ENCODE data around the gene PRPF6.

PRPF6 gene, protein sequence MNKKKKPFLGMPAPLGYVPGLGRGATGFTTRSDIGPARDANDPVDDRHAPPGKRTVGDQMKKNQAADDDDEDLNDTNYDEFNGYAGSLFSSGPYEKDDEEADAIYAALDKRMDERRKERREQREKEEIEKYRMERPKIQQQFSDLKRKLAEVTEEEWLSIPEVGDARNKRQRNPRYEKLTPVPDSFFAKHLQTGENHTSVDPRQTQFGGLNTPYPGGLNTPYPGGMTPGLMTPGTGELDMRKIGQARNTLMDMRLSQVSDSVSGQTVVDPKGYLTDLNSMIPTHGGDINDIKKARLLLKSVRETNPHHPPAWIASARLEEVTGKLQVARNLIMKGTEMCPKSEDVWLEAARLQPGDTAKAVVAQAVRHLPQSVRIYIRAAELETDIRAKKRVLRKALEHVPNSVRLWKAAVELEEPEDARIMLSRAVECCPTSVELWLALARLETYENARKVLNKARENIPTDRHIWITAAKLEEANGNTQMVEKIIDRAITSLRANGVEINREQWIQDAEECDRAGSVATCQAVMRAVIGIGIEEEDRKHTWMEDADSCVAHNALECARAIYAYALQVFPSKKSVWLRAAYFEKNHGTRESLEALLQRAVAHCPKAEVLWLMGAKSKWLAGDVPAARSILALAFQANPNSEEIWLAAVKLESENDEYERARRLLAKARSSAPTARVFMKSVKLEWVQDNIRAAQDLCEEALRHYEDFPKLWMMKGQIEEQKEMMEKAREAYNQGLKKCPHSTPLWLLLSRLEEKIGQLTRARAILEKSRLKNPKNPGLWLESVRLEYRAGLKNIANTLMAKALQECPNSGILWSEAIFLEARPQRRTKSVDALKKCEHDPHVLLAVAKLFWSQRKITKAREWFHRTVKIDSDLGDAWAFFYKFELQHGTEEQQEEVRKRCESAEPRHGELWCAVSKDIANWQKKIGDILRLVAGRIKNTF

DNA sequence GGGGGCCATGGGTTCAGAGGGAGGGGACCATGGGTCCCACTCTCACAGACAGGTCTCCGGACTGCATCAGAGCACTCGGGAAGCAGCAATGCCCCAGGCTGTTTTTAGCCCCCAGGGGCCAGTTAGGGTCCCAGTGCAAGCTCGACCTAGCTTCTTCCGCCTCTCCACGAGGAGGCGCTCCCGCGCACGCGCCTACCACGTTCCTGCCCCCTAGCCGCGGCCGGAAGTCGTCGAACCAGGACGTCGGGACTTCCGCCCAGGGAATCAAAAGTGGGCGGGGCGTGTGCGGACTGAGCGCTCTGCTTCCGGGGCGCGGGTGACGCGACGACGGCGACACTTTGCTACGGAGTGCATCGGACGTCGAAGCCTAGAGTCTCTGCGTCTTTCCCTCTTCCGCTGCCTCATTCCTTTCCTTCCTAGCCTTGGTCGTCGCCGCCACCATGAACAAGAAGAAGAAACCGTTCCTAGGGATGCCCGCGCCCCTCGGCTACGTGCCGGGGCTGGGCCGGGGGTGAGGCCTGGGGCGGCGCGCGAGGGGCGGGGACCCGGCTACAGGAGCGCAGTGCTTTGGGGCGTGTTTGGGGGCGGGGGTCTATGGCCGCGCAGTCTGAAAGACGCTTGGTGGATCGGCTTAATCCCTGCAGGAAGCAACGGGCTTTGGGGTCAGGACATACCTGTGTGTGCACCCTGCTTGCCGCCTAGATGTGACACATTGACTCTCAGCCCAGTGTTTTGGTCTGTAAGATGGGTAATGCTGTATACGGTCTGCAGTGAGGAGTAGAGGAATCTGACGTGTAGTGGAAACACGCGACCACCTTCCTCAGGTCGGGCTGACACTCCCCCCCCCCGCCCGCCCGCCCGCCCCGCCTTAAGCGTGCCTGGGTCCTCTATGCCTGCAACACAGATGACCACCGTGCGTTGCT is at the start of gene PRPF6:
Gene PRPF6, plus strand, starts transcription at position 327 of the 923 bp plus-strand sequence. Its CDS starts 114 bp downstream, at position 441.
- peak; percentile 88 to 94 (median 91) for DNase-seq (ENCODE audit: low read depth in 2 of 3, low spot score in 1 of 3)

DNA sequence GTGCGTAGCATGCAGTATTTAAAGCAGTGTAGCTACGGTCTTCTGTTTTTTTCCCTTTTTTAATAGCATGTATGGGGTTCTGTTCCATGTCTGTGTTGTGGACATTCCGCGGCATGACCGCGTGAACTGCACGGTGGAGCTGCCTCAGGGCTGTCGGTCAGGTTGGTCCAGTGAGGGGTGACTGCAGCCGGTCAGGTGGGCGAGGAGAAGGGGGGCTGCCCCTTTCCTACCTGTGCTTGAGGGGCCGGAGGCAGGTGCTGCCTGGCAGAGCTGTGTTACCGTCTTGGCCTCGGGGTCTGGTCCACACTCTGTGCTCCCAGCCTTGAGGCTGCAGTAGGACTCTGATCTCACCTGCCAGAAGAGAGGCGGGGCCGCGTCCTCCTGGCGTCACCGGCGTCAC is 49.2 kb upstream of the PRPF6 start:
- DNase-seq (ENCODE audit: low read depth in 2 of 3, low spot score in 1 of 3): no peak

DNA sequence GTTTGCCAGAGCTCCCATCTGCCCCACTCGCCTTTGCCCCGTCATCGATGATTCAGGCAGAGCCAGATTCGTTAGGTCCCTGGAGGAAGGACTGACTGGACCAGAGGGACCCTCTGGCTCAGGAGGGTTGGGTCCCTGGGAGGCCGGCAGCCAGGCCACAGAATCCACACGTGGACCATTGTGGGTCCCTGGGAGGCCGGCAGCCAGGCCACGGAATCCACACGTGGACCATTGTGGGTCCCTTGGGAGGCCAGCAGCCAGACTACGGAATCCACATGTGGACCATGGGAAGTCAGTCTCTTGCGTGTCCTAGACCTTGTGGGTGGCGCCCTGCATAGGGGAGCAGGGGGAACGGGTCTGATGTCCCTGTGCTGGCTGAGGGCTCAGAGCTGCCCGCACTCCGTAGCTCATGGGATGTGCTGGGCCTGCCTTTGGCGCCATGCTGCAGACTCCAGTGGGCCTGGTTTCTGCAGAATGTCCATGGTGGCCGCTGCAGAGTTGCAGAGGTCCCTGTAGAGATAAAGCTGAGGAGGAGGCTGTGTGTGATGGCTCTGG is 48.2 kb upstream of the PRPF6 start:
- no peak for DNase-seq (ENCODE audit: low read depth in 2 of 3, low spot score in 1 of 3)

DNA sequence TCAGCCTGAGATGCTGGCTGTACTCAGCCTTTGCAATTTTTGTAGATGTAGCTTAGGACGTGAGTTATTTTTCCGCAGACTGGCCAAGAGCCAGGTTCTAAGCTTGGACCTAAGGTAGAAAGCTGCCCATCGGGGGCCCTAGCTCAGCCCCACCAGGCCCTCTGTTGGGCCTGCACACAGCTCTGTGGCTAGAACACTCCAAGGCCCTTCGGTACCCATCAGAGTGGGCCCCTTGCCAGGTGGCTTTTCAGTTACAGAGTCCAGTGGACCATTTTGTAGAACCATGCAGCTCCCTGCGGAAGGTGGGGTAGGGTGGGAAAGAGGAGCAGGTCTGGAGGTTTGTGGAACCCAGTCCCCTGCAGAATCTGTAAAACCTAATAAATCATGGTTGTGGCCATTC is 47.3 kb upstream of the PRPF6 start:
- no peak for DNase-seq (ENCODE audit: low read depth in 2 of 3, low spot score in 1 of 3)

DNA sequence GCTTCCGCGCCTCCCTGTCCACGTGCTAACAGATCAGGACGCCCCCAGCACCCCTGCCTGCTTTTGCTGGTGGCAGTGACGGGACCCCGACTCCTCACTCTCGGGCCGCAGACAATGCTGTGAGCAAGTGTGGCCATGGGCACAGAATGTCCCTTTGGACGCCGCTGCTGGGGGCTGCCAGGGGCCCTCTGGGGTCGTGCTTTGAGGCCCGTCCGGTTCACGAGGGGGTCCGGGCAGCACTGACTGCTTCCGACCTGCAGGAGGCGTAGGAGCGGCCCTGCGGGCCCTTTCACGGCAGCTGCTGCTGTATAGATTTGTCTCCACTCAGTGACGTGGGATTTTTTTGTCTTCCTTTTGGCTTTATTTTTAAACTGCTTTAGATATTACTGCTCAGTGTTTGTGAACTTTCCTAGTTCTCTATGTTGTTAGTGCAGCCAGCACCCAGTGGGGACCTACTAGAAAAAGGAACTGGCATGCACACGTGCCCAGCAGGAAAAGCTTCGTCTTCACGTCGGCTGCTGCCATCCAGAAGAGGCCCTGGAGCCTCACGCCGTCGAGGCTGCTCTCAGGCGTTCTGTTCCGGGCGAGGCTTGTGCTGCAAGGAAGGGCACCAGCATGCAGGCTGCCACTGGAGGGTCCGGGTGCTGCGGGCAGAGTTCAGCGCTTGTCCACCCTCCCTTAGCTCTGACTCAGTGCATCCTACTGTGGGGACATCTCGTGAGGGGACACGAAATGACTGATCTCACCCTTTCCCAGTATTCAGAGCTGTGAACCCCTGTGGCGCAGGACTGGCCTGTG is 46.5 kb upstream of the PRPF6 start:
- DNase-seq (ENCODE audit: low read depth in 2 of 3, low spot score in 1 of 3): no peak

DNA sequence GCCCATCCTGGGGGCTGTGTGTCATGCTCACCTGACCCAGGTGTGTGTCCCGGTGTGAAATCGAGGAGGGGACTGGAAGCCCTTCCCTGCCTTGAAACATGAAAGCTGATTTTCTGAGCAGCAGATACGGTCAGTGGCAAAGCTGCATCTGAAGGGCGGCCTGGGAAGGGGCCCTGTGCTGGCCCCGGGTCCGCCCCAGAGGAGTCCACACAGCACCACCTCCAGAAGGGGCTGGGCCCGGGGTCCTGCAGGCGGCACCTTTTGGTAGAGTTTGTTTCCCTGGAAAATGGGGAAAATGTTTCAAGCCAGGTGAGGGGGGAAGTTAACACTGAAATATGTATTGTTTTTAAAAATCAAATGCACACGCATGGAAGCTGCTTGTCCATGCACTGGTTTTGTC is 45.5 kb upstream of the PRPF6 start:
- DNase-seq (ENCODE audit: low read depth in 2 of 3, low spot score in 1 of 3): no peak

DNA sequence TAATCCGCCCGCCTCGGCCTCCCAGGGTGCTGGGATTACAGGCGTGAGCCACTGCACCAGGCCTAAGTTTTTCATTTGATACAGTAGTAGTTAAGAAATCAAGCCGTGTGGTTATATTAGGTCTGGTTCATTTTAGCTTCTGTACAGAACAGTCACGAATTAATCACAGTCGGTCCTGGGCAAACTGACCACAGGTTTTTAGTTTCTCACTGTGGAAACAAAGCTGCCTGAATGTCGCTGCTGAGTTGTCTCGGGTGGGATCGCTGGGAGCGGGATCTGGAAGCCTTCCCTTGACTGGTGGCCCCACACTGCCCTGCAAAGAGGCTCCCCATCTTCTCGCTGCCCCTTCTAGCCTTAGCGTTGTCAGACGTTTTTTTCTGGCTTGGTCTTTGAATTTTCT is 43.3 kb upstream of the PRPF6 start:
- DNase-seq (ENCODE audit: low read depth in 2 of 3, low spot score in 1 of 3): no peak

DNA sequence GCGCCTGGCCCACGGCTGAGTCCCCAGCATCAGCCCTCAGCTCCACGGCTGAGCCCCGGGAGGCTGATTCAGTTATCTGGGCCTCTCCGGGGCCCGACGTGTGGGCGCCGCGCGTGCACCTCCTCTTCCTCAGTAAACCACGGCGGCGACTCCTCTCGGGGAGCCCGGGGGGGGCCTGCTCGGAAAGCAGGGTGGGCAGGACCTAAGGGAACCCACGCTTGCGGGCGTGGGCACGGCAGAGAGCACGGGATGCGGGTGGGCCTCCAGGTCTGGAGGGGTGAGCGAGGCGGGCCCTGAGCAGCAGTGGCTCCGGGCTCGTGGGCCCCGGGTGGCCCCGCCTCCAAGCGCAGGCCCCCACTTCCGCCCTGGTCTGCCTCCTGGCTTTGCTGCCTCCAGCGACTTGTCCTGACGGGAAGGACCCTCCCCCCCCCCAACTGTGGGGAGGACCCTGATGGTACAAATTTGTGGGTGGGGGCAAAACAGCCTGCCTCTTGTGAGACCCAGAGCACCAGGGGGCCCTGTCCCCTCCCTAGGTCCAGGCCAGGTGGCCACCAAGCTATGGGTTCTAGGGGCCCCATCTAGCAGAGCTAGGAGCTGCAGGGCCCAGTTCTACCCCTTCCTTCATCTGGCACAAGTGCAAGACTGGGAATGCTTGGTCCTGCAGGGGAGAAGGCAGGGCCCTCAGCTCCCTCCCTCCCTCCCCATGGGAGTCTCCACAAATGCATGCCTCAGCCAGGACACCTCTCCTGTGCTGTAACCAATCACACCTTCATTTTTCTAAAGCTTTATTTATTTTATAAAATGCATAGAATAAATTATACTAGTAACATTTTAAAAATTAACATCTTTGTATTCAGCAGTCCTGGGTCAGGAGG is 41.6 kb upstream of the PRPF6 start:
- no peak for DNase-seq (ENCODE audit: low read depth in 2 of 3, low spot score in 1 of 3)

DNA sequence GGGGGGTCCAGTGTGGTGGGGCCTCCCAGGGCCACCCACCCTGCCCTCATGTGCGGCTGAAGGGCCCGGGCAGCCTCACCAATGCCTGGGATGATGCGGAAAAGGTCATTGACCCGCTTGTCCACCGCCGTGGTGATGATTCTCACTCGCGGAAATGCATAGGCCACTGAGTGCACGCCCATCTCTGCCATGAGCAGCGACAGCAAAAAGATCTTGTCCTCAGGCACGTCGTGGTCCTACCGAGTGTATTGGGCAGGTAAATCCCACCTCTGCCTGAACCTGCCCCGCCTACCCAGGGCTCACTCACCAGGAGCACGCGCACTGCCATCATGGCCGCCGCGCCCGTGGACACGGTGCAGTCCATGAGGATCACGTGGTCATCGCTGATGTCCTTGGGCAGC is 40.9 kb upstream of the PRPF6 start:
- no peak for DNase-seq (ENCODE audit: low read depth in 2 of 3, low spot score in 1 of 3)

DNA sequence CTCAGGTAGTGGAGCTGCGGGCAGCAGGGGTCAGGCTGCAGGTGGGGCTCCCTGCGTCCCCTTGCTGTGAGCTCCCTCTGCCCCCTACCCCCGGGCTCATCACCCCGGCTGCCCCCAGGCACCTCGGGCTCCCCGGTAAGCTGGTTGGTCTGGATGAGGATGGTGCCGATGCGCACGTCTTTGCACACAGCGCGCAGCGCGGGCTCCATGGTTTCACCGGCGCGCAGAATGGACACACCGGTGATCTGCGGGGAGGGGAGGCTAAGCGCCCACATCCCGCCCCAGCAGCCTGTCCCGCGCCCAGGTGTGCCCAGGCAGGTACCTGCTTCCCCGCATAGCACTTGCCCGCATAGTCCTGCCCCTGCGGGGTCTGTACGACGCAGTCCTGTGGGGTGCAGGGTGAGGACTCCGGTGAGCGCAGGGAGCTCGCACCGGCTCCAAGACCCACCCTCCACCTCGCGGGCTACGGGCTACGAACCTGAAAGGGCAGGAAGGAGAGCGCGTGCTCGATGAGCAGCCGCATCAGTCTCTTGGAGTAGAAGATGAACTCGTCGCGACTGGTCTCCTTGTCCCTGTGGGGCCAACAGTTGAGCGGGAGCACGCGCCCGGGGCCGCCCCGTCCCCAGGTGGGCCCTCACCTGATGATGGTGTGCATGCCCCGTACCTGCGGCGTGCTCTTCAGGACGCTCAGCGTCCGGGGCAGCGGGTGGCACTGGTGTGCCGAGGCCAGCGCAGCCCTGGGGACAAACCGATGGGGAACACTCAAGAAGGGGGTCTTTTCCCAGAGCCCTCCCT is 40.3 kb upstream of the PRPF6 start:
- DNase-seq (ENCODE audit: low read depth in 2 of 3, low spot score in 1 of 3): no peak

DNA sequence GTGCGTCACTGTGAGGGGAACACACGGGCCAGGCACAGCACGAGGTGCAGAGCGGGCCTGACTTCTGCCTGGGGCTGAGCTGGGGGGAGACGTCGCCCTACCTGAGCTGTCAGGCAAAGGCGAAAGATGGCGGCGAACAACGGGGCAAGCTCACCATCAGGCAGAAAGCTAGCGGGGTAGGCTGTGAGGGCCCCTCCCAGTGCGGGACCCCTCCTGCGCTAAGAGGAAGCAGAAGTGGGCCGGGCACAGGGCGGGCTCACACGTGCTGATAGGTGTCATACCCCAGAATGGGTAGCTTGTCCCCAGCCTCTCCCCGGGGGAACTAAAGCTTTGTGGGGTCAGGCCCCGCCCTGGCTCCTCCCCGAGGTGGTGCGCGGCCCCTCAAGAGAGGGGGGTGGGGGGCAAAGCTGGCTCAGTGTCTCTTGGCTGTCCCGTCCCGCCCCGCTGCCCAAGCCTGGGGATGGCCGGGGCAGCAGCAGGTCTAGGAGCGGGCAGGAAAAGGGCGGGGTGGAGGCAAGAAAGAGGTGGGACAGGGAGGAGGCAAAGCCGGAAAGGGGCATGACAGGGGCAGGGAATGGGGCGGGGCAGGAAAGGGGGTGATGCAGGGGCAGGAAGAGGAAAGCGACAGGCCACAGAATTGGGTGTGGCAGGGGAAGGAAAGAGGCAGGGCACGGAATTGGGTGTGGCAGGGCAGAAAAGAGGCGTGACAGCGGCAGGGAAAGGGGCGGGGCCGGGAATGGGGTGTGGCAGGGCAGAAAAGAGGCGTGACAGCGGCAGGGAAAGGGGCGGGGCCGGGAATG is 39.5 kb upstream of the PRPF6 start:
- peak; percentile 50 to 73 (median 66) for DNase-seq (ENCODE audit: low read depth in 2 of 3, low spot score in 1 of 3)

DNA sequence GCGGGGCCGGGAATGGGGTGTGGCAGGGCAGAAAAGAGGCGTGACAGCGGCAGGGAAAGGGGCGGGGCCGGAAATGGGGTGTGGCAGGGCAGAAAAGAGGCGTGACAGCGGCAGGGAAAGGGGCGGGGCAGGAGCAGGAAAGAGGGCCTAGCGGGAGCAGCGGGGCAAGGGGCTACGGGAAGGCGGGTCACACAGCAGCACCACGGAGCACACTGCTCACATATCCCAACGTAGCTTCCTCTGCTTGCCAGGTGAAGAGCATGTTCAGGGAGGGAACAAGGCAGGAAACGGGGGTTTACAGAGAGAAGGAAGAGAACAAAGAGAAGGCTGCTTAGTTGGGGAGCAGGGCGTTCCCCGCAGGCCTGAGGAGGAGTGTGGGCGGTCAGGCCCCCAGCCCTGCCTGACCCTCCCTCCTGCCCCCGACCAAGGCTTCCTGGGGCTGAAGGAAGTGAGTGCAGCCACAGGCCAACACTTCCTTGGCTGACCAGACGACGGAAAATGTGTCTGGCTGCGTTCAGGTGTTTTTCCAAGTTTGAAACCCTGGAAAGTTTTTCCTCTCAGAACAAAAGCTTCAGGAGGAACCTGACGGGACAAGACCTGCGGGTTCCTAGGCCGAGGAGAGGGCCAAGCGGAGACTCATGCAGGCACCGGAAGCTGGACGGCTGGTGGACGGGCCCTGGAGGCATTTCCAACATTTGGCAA is 38.5 kb upstream of the PRPF6 start:
- DNase-seq (ENCODE audit: low read depth in 2 of 3, low spot score in 1 of 3): peak; percentile 44 to 68 (median 44)

DNA sequence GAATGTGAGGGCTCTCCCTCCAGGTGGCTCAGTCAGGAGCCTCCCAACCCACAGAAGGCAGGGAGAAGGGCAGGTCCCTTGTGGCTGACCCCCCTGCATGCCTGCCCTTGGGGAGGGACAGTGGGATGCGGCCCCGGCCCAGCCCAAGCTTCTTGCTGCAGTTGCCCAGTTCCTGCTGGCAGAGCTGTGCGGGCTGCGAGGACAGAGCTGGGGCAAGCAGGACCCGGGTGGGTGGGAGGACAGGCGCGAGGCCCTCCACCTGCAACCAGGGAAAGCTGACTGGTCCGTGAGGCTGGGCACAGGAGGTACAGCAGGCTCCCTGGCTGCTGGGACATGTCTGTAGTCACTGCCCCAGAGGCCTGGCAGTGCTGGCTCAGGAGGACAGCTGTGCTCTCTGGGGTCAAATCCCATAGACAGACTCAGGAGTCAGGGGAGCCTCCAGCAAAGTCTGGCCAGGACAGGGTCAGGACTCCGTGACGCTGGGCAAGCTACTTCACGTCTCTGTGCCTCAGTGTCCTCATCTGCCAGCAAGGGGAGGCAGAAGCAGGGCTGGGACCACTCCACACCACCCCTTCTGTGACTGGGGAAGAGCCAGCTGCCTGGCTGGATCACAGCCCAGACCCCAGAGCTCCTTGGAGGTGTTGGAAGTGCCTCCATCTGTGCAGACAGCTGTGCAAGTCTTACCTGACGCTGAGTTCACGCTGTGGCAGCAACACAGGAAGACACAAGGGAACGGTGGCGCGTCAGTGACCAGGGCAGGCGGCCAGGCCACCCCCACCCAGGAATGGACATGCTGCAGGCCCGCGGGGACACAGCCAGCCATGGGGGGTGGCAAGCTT is 37.7 kb upstream of the PRPF6 start:
- no peak for DNase-seq (ENCODE audit: low read depth in 2 of 3, low spot score in 1 of 3)

DNA sequence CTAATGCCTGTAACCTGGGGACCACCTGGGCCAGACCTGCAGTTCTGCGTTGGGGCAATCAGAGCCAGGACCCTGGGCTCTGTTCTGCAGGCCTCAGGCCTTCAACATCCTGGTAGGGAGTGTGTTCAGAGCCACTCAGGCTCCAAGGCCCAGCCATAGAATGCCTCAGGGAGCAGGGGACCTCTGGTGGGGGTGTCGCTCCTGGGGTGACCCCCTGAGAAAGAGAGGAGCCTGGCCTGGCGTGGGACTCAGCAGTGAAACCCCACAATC is 37.2 kb upstream of the PRPF6 start:
- DNase-seq (ENCODE audit: low read depth in 2 of 3, low spot score in 1 of 3): no peak

DNA sequence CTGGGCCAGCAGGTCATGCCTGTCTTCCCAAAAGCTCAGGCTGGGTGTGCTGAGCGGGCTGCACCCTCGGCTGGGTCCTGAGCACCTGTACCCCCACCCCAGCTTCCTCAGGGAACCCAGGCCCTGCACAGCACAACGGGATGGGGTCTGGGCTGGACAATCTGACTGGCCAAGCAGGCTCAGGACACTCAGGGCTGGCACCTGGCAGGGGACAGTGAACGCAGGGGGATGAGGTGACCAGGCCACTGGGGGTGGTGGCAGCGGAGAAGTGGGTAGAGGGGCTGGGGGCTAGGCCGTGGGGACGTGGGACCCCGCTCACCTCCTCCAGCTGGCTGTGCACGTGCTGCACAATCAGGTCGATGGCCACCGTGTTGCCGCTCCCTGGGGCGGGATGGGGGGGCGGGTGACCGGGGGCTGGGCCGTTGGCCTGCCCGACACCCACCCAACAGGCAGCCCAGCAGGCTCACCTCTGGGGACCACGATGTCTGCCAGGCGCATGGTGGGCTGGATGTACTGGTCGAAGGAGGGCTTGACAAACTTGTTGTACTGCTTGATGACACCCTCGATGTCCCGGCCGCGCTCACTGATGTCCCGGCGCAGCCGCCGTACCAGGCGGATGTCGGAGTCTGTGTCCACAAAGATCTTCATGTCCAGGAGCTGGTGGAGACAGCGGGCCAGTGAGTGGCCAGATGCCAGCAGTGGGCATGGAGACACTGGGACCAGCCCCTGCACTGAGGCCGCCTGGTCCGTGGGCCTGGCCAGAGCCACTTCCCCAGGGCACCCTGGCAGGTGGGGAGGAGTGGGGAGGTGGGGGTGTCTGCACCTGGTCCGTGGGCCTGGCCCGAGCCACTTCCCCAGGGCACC is 36.6 kb upstream of the PRPF6 start:
- no peak for DNase-seq (ENCODE audit: low read depth in 2 of 3, low spot score in 1 of 3)
